HG03565 (cell line): ENCODE results near the gene OPRD1.

Source experiments
- ATAC-seq: cut with Tn5 transposase; IDR thresholded peaks from one replicate; pipeline ENCODE4 v1.9.1; 2021; ENCODE audit warnings: mild to moderate bottlenecking, moderate library complexity; ENCODE audit not compliant: unreplicated experiment

OPRD1 gene

GRCh38 chr1:28902738-28903137, 90.8 kb downstream of the OPRD1 start:
- no peak for ATAC-seq

- no peak for ATAC-seq
These were observed 94.1 kb downstream of the OPRD1 start for GRCh38 chr1:28905921-28906666.

GRCh38 chr1:28909198-28909597, 97.2 kb downstream of the OPRD1 start:
- no peak for ATAC-seq

GRCh38 chr1:28910379-28911115, 98.6 kb downstream of the OPRD1 start:
- ATAC-seq, result no peak

- ATAC-seq, result no peak
These were observed 101.8 kb downstream of the OPRD1 start for GRCh38 chr1:28913786-28914227.

GRCh38 chr1:28914228-28915030, 102.5 kb downstream of the OPRD1 start, which contains the start of gene EPB41:
Gene EPB41 (plus strand): TSS chr1:28914569. CDS start chr1:28987438, 72,869 bp downstream.
- peak; percentile 69 for ATAC-seq

- ATAC-seq, result peak; percentile 9
These were observed 103.3 kb downstream of the OPRD1 start for GRCh38 chr1:28915031-28915895.

- ATAC-seq, result no peak
These were observed 105.8 kb downstream of the OPRD1 start for GRCh38 chr1:28917757-28918118.
